T-helper 17 cell (primary cell): Measurements from ENCODE around the gene PRKG1. TPM values are rescaled to one million over a fixed set of nuclear protein-coding genes. Genes with fewer than 3 reads are reported as not detected.

Experiments used
- ATAC-seq: fragments of 150-1000 bp; cut with Tn5 transposase; 2 replicates; pipeline ENCODE4 v1.10.0; 2021; ENCODE audit warnings: mild to moderate bottlenecking, moderate library complexity
- DNase-seq, 3 donors: peaks; one replicate each; pipeline versions ENCODE4 v3.0.0 to v3.0.0-alpha.2; 2020 to 2021
- H3K9me3 ChIP-seq: one replicate; pipeline ENCODE4 v1.7.0; 2013; ENCODE audit warnings: low read length, mild to moderate bottlenecking; ENCODE audit not compliant: control insufficient read depth, poor library complexity, severe bottlenecking
- H3K27ac Mint-ChIP-seq: one replicate; pipeline ENCODE4 v1.8.0; 2022; ENCODE audit warnings: mild to moderate bottlenecking, moderate library complexity, mixed read lengths
- H3K27me3 Mint-ChIP-seq: one replicate; pipeline ENCODE4 v1.8.0; 2022; ENCODE audit warnings: mixed read lengths
- H3K36me3 Mint-ChIP-seq: one replicate; pipeline ENCODE4 v1.8.0; 2022; ENCODE audit warnings: low read depth, mixed read lengths
- H3K4me1 Mint-ChIP-seq: one replicate; pipeline ENCODE4 v1.8.0; 2022; ENCODE audit warnings: mild to moderate bottlenecking, mixed read lengths
- H3K4me3 Mint-ChIP-seq: one replicate; pipeline ENCODE4 v1.8.0; 2022; ENCODE audit warnings: mild to moderate bottlenecking, moderate library complexity, mixed read lengths
- total RNA-seq, 4 donors: library from RNA in 2 of 4; stranded (reverse) in 2 of 4; gene quantifications; one replicate each; pipeline ENCODE4 v1.2.3 and lab custom pipeline; 2022 to 2026

The PRKG1 gene
- total RNA-seq, 2 donors from 2014 or later, result 0.27 to 4.1 TPM

DNA sequence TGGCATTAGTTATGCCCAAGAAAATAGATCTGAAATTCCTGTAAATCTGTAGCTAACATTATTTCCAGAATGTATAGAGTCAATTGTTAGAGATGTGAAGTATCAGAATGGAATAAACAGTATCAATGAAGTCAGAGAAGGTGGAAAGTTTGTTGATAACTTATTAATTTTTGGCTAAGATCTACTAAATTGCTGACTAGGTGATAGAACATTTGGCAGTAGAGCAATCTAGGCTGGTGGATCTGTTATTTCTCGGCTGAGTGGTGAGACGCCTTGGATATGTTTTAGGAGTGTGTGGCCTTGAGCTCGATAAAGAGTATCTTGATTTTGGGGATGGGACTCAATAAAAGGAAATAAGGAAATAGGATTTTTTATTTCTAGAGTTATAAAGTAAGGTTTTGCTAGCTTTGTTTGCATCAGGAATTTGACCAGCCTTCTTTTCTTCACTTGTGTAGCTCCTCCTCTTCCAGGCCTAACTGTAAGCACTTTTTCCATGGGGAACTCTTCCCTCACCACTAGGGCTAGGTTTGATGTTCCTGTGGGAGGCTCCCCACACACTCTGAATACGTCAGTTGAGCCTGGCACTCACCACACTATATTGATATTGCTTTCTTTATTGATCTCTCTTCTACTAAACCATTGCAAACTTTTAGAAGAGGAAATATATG lies 711.9 kb downstream of the PRKG1 start:
- Mint-ChIP-seq H3K4me3 (no peak overlapping the region), H3K4me1 (no peaks in the 10 kb centered on the region), H3K36me3 (no peaks in the 10 kb centered on the region), H3K27ac (no peak overlapping the region), H3K27me3 (no peaks in the 10 kb centered on the region)
- H3K9me3 ChIP-seq, result no peaks in the 10 kb centered on the region
- no peak for DNase-seq
- ATAC-seq, result no peak

DNA sequence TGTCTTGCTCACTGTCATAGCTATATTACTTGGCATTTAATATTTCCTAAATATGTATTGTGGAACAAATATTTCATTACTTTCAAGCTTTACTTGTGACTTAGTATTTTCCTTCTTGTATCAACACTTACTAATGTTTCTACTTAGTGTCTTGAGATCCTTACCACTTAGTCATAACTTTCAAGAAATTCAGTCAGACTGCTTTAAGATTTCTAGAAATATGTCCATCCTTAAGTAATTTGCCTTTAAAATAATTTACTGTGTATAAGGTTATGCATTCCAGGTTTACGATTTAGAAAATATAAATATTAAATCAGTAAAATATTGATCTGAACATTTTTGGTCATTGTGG lies 712.4 kb downstream of the PRKG1 start:
- no peak for DNase-seq
- Mint-ChIP-seq H3K36me3 (no peaks in the 10 kb centered on the region), H3K27me3 (no peaks in the 10 kb centered on the region), H3K4me1 (no peaks in the 10 kb centered on the region), H3K4me3 (no peak overlapping the region), H3K27ac (no peak overlapping the region)
- no peaks in the 10 kb centered on the region for H3K9me3 ChIP-seq
- no peak for ATAC-seq

GRCh38 chr10:51788273-51788672 lies 714.0 kb downstream of the PRKG1 start:
- DNase-seq (no peak), ATAC-seq (no peak)
- H3K9me3 ChIP-seq, result no peaks in the 10 kb centered on the region
- Mint-ChIP-seq H3K27me3 (no peaks in the 10 kb centered on the region), H3K27ac (no peak overlapping the region), H3K4me1 (no peaks in the 10 kb centered on the region), H3K36me3 (no peaks in the 10 kb centered on the region), H3K4me3 (no peak overlapping the region)

DNA sequence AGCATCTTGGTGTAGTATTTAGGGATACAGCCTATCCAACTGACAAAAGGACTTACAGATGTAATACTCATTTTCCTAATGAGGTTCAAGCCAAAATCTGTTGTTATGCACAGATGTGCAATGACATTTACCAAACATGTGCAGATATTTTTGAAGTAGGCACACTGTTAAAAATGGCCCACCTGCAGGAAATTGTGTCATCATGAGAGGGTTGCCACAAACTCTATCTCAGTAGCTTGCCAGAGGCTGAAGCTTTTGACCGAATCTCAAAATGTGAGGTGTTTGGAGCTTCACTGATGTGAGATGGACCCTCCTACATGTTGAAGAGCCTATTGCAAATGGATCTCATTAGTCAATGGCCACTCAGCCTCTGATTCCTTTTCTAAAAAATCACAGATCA lies 714.8 kb downstream of the PRKG1 start:
- no peaks in the 10 kb centered on the region for H3K9me3 ChIP-seq
- Mint-ChIP-seq H3K27ac (no peak overlapping the region), H3K4me3 (no peak overlapping the region), H3K4me1 (no peaks in the 10 kb centered on the region), H3K27me3 (no peaks in the 10 kb centered on the region), H3K36me3 (no peaks in the 10 kb centered on the region)
- ATAC-seq (no peak), DNase-seq (no peak)

- Mint-ChIP-seq H3K36me3 (no peaks in the 10 kb centered on the region), H3K27me3 (no peaks in the 10 kb centered on the region), H3K27ac (no peak overlapping the region), H3K4me3 (no peak overlapping the region), H3K4me1 (no peaks in the 10 kb centered on the region)
- H3K9me3 ChIP-seq, result no peaks in the 10 kb centered on the region
- no peak for DNase-seq
- ATAC-seq, result no peak
Measured at GRCh38 chr10:51789903-51790302, 715.6 kb downstream of the PRKG1 start.

DNA sequence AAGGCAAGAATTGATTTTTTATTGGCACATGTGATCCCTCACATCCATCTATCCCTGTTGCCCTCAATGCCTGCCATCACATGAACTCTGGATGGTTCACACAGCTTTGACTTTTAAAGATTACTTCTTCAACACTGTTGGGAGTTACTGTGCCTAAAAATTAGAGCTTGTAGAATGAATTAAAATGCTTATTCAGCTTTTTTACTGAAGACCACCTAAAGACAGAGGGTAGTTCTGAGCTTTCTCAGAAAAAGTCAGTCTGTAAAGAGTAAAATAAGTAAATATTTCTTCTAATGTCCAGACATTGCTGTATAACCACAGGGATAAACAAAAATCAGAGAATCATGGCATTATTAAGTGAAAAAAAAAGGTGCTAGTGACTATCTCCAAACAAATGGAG lies 718.4 kb downstream of the PRKG1 start:
- no peak overlapping the region for H3K27ac Mint-ChIP-seq
- DNase-seq (no peak), ATAC-seq (no peak)
- no peaks in the 10 kb centered on the region for H3K9me3 ChIP-seq
- H3K4me1 Mint-ChIP-seq, result no peaks in the 10 kb centered on the region
- no peak overlapping the region for H3K4me3 Mint-ChIP-seq
- H3K36me3 Mint-ChIP-seq, result no peaks in the 10 kb centered on the region
- no peaks in the 10 kb centered on the region for H3K27me3 Mint-ChIP-seq

DNA sequence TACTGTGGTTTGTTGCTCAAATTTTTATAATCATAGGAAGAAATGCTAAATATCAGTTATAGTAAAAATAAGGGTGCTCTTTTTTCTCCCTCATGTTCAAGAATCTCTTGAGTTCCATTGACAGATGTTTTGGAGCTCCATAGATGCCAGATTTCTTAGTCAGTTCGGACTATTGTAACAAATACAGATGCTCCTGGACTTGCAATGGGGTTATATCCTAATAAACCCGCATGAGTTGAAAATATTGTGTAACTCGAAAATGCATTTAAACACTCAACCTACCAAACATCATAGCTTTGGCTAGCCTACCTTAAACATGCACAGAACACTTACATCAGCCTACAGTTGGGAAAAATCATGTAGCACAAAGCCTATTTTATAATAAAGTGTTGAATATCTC lies 725.8 kb downstream of the PRKG1 start:
- no peaks in the 10 kb centered on the region for H3K4me1 Mint-ChIP-seq
- no peaks in the 10 kb centered on the region for H3K27me3 Mint-ChIP-seq
- no peaks in the 10 kb centered on the region for H3K36me3 Mint-ChIP-seq
- H3K27ac Mint-ChIP-seq, result no peak overlapping the region
- DNase-seq (no peak), ATAC-seq (no peak)
- H3K4me3 Mint-ChIP-seq, result no peak overlapping the region
- H3K9me3 ChIP-seq, result no peaks in the 10 kb centered on the region

- Mint-ChIP-seq H3K36me3 (no peaks in the 10 kb centered on the region), H3K27ac (no peak overlapping the region), H3K27me3 (no peaks in the 10 kb centered on the region), H3K4me3 (no peak overlapping the region), H3K4me1 (no peaks in the 10 kb centered on the region)
- DNase-seq (no peak), ATAC-seq (no peak)
- H3K9me3 ChIP-seq, result no peaks in the 10 kb centered on the region
Measured at GRCh38 chr10:51800725-51801424, 726.6 kb downstream of the PRKG1 start.

GRCh38 chr10:51802030-51802429 lies 727.7 kb downstream of the PRKG1 start:
- H3K27me3 Mint-ChIP-seq, result no peaks in the 10 kb centered on the region
- H3K36me3 Mint-ChIP-seq, result peaks cover 3% of the 10 kb centered on the region
- H3K9me3 ChIP-seq, result no peaks in the 10 kb centered on the region
- H3K4me1 Mint-ChIP-seq, result peaks cover 2% of the 10 kb centered on the region
- ATAC-seq, result no peak
- H3K27ac Mint-ChIP-seq, result no peak overlapping the region
- no peak overlapping the region for H3K4me3 Mint-ChIP-seq
- DNase-seq, result no peak

DNA sequence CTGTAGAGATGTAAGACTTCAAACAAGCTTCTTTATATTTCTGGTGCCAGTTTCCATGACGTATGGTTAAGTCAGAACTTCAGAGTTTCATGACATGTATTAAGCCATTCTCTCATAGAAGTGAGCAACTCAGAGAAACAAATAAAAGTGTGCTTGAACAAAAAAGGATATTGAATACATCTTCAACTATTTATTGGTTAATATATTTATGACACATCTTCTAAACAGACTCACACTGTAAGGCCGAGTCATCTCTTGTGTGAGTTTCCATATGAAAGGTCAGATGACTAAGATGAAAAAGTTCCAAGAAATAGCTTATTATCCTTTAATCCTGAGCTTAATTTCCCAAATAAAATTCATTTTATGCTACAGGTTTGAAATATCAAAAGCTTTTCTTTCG lies 730.6 kb downstream of the PRKG1 start:
- peaks cover 5% of the 10 kb centered on the region for H3K36me3 Mint-ChIP-seq
- H3K4me1 Mint-ChIP-seq, result peaks cover 2% of the 10 kb centered on the region
- DNase-seq (no peak), ATAC-seq (no peak)
- H3K4me3 Mint-ChIP-seq, result no peak overlapping the region
- no peak overlapping the region for H3K27ac Mint-ChIP-seq
- no peaks in the 10 kb centered on the region for H3K27me3 Mint-ChIP-seq
- no peaks in the 10 kb centered on the region for H3K9me3 ChIP-seq

- peaks cover 5% of the 10 kb centered on the region for H3K36me3 Mint-ChIP-seq
- H3K4me1 Mint-ChIP-seq, result peaks cover 2% of the 10 kb centered on the region
- no peaks in the 10 kb centered on the region for H3K9me3 ChIP-seq
- no peaks in the 10 kb centered on the region for H3K27me3 Mint-ChIP-seq
- no peak overlapping the region for H3K27ac Mint-ChIP-seq
- DNase-seq (no peak), ATAC-seq (no peak)
- H3K4me3 Mint-ChIP-seq, result no peak overlapping the region
Measured at GRCh38 chr10:51806079-51806835, 732.0 kb downstream of the PRKG1 start.

GRCh38 chr10:51808187-51808586 lies 733.9 kb downstream of the PRKG1 start:
- no peak overlapping the region for H3K4me3 Mint-ChIP-seq

DNA sequence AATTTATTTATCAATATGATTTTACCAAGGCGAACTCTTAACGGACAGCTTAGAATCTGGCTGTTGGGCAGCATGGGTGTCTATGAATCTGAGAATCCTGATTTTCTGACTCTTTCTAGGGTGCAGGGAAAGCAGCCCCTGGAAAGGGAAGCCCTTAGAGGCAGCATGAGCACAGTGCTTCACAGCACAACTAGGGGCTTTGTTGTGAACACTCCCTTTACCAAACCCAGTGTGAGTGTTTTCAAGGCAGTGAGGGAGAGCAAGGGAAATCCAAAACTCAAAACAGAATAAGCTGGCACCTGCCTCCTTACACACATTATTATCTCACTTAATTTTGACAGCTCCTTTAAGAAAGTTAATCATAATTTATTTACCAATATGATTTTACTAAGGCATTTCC lies 741.4 kb downstream of the PRKG1 start:
- no peaks in the 10 kb centered on the region for H3K36me3 Mint-ChIP-seq
- no peak overlapping the region for H3K4me3 Mint-ChIP-seq
- DNase-seq (no peak), ATAC-seq (no peak)
- H3K27me3 Mint-ChIP-seq, result peaks cover 9% of the 10 kb centered on the region
- H3K9me3 ChIP-seq, result no peaks in the 10 kb centered on the region
- no peak overlapping the region for H3K27ac Mint-ChIP-seq
- H3K4me1 Mint-ChIP-seq, result no peaks in the 10 kb centered on the region

More at GRCh38 chr10:51808187-51808586, 733.9 kb downstream of the PRKG1 start:
- H3K36me3 Mint-ChIP-seq, result peaks cover 5% of the 10 kb centered on the region
- H3K4me1 Mint-ChIP-seq, result peaks cover 2% of the 10 kb centered on the region
- H3K9me3 ChIP-seq, result no peaks in the 10 kb centered on the region
- H3K27ac Mint-ChIP-seq, result no peak overlapping the region
- no peak for DNase-seq
- no peak for ATAC-seq
- peaks cover 5% of the 10 kb centered on the region for H3K27me3 Mint-ChIP-seq
